HCT116 (cell line): Measurements from ENCODE around the gene ANTXR2.

Experiments
- CEBPB ChIP-seq: IDR thresholded peaks from 2 replicates; pipeline ENCODE4 v1.6.1; 2012; ENCODE audit warnings: low read depth
- CTCF ChIP-seq, 3 experiments: fragments of 200-600 bp in 1 of 3; sonication (generic) in 1 of 3; IDR thresholded peaks in 2 of 3; conservative IDR thresholded peaks in 1 of 3; 2 replicates each; pipeline ENCODE4 v1.5.1; 2012 to 2017; ENCODE audit warnings: low read depth in 2 of 3, low read length in 2 of 3, antibody characterized with exemption in 1 of 3, borderline replicate concordance in 1 of 3, control low read depth in 1 of 3, mild to moderate bottlenecking in 1 of 3, mixed read lengths in 1 of 3, mixed run types in 1 of 3, moderate library complexity in 1 of 3; ENCODE audit not compliant: insufficient read depth in 1 of 3
- ELF1 ChIP-seq: IDR thresholded peaks from 2 replicates; pipeline ENCODE4 v1.6.1; 2012; ENCODE audit warnings: low read depth, borderline replicate concordance
- EZH2 ChIP-seq: fragments of 200-600 bp; sonication (generic); IDR thresholded peaks from 2 replicates; pipeline ENCODE4 v1.6.1; 2017; ENCODE audit warnings: antibody characterized with exemption, mixed run types
- EZH2phosphoT487 ChIP-seq: fragments of 200-600 bp; IDR thresholded peaks from 2 replicates; pipeline ENCODE4 v1.6.1; 2018; ENCODE audit warnings: antibody characterized with exemption, borderline replicate concordance
- MAX ChIP-seq: IDR thresholded peaks from 2 replicates; pipeline ENCODE4 v1.6.1; 2012
- POLR2A ChIP-seq: IDR thresholded peaks from 2 replicates; pipeline ENCODE4 v1.7.0; 2011; ENCODE audit warnings: borderline replicate concordance; ENCODE audit not compliant: insufficient read depth, insufficient read length; ENCODE audit errors: extremely low read depth
- SIN3A ChIP-seq: IDR thresholded peaks from 2 replicates; pipeline ENCODE4 v1.6.1; 2012; ENCODE audit warnings: low read depth
- SP1 ChIP-seq: IDR thresholded peaks from 2 replicates; pipeline ENCODE4 v1.6.1; 2012; ENCODE audit warnings: low read depth
- ZNF274 ChIP-seq: fragments of 200-500 bp; sonication (Bioruptor generic); IDR thresholded peaks from 2 replicates; pipeline ENCODE4 v1.6.1; 2014; ENCODE audit warnings: mild to moderate bottlenecking, low read depth, low read length, inconsistent platforms

- TF ChIP-seq ZNF274 = no peak
- TF ChIP-seq EZH2 = no peak
- TF ChIP-seq ELF1 = no peak
- TF ChIP-seq CTCF (IDR thresholded peaks at IDR 0.05 in 2 of 3, conservative IDR thresholded peaks at IDR 0.05 in 1 of 3; ENCODE audit: borderline replicate concordance in 1 of 3, insufficient read depth in 1 of 3, low read depth in 2 of 3, low read length in 2 of 3) = no peak
- TF ChIP-seq POLR2A = no peak
- TF ChIP-seq MAX = no peak
- TF ChIP-seq SIN3A = no peak
- no peak for TF ChIP-seq CEBPB
- no peak for TF ChIP-seq EZH2phosphoT487
- no peak for TF ChIP-seq SP1
Observed at GRCh38 chr4:80114732-80115265, 41.8 kb upstream of the ANTXR2 start.
